IPS DF 6.9 (cell line): ENCODE results near the gene NADK.
"Not testable (repeated sequence)": the region's sequence is repeated elsewhere in the genome, so short reads cannot be mapped to it uniquely, and the experiment has no call there.

ENCODE experiments used
- DNase-seq: peaks from one replicate; pipeline ENCODE4 v3.0.0-alpha.2; 2013; ENCODE audit warnings: low read depth, low spot score
- H3K27ac ChIP-seq: one replicate; pipeline ENCODE4 v1.5.1; 2013; ENCODE audit warnings: low read length, control low read depth
- H3K27me3 ChIP-seq: 2 replicates; pipeline ENCODE4 v1.6.1; 2013; ENCODE audit warnings: mild to moderate bottlenecking, low read length; ENCODE audit not compliant: control insufficient read depth, insufficient read depth
- H3K36me3 ChIP-seq: 2 replicates; pipeline ENCODE4 v1.6.1; 2013; ENCODE audit warnings: low read length; ENCODE audit not compliant: control insufficient read depth, insufficient read depth
- H3K4me1 ChIP-seq: 2 replicates; pipeline ENCODE4 v1.6.1; 2013; ENCODE audit warnings: low read length; ENCODE audit not compliant: control insufficient read depth, insufficient read depth
- H3K4me3 ChIP-seq: 2 replicates; pipeline ENCODE4 v1.5.1; 2013; ENCODE audit warnings: mild to moderate bottlenecking, low read length
- H3K9me3 ChIP-seq: 2 replicates; pipeline ENCODE4 v1.6.1; 2013; ENCODE audit warnings: low read length, inconsistent platforms; ENCODE audit not compliant: control insufficient read depth, insufficient read depth
- WGBS: extraction: QIAGEN DNeasy Blood & Tissue Kit; methylation state at CpG from one replicate; pipeline ENCODE4 v1.1.7; 2013; ENCODE audit warnings: mixed read lengths, missing lambda C conversion rate; ENCODE audit not compliant: insufficient read length, insufficient coverage; 5-methylcytosine and 5-hydroxymethylcytosine counted together

NADK gene

DNA sequence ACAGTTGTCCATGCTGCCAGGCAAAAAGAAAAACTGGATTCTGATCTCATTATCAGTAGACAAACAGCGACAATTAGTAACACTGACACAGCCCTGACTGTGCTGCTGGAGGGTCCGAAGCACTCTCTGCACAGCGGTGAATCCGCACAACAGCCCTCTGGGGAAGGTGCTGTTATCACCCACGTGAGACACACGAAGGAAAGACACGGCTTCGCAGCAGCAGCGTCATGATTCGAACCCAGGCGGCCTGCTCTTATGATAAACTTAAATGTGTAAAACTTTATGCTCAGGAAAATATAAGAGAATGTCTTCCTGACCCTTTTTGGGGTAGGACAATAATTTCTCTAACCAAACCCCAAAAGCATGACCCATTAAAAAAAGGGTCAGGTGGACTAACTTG, 35.7 kb downstream of the NADK start:
- H3K9me3 ChIP-seq, H3K4me1 ChIP-seq, DNase-seq, H3K4me3 ChIP-seq, H3K27me3 ChIP-seq, H3K27ac ChIP-seq, H3K36me3 ChIP-seq: not testable (repeated sequence)
- WGBS = no CpG with 5 or more reads among the region's 11 CpGs

- H3K9me3 ChIP-seq, DNase-seq, H3K27ac ChIP-seq, H3K4me3 ChIP-seq, H3K27me3 ChIP-seq, H3K36me3 ChIP-seq, H3K4me1 ChIP-seq: not testable (repeated sequence)
- no CpG with 5 or more reads among the region's 12 CpGs for WGBS
These were observed 37.3 kb downstream of the NADK start for GRCh38 chr1:1741013-1741412.

DNA sequence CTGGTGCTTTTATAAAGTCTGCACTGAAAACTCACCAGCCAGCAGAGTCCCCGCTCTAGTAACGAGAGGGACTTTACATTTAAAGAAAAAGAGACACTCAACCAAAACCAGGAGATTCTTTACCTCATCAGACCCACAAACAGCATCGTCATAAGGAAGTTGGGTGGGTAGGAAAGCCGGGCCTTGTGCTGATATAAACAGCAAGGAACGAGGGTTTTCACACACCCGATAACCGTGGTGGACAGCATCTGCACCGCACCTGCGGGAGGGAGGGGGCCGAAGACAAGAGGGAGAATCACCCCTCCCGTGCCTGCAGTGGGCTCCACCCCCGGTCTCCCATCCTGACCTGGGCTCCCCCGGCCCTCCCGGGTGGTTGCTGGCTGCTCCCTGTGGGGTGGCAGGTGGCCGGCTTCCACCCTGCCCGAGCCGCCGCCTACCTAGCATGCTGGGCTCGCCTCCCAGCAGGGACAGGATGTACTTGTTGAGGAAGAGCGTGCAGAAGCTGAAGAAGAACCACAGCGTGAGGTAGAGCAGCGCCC, 39.4 kb downstream of the NADK start:
- H3K36me3 ChIP-seq, H3K4me1 ChIP-seq, H3K4me3 ChIP-seq, DNase-seq, H3K27ac ChIP-seq, H3K27me3 ChIP-seq, H3K9me3 ChIP-seq: not testable (repeated sequence)
- no CpG with 5 or more reads among the region's 22 CpGs for WGBS

DNA sequence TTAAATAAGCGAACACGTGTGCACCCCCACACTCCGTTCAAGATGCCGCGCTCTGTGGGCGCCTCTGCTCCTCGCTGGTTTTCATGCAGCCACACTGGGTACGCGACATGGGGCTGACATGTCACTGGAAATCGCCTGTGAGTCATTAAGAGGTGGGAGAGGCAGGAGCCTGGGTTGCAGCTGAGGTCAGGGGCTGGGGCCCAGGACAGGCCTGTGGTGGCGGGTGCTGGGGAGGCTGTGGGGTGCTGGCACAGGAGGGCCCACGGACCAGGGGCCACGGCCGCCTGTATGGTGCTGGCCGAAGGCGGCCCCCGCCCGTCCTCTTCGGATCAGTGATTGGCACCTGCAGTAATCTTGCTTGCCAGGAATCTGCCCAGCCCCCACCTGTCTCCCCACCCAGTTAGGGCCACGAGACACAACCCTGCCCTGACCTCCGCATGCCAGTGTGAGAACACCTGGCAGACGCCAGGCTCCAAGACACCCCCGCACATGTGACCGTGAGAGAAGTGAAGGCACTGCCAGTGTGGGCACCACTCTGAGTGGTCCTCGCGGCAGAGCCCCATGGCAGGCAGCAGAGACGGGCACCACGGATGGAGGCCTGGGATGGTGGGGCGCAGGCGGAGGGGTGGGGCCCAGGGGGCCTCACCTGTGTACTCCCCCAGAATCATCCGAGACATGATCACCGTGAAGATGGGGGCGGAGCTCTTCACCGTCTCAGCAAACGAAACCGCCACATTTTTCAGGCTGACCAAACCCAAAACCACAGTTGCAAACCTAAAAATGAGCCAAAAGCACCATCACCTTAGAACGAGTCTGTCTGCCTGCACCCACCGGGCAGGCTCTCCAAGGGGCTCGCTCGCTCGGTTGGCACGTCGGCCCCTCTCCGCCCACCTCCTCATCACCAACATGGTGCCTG, 40.3 kb downstream of the NADK start:
- not testable (repeated sequence) for H3K36me3 ChIP-seq, H3K27me3 ChIP-seq, H3K9me3 ChIP-seq, H3K4me1 ChIP-seq, H3K27ac ChIP-seq, DNase-seq, H3K4me3 ChIP-seq
- no CpG with 5 or more reads among the region's 44 CpGs for WGBS

- Histone ChIP-seq H3K9me3 (no peaks in the 10 kb centered on the region), H3K27ac (no peak overlapping the region), H3K36me3 (peaks cover 12% of the 10 kb centered on the region), H3K27me3 (no peaks in the 10 kb centered on the region), H3K4me3 (no peak overlapping the region), H3K4me1 (no peaks in the 10 kb centered on the region)
- WGBS = no CpG with 5 or more reads among the region's 17 CpGs
- DNase-seq = no peak
These were observed 45.9 kb downstream of the NADK start for GRCh38 chr1:1732381-1732780.

DNA sequence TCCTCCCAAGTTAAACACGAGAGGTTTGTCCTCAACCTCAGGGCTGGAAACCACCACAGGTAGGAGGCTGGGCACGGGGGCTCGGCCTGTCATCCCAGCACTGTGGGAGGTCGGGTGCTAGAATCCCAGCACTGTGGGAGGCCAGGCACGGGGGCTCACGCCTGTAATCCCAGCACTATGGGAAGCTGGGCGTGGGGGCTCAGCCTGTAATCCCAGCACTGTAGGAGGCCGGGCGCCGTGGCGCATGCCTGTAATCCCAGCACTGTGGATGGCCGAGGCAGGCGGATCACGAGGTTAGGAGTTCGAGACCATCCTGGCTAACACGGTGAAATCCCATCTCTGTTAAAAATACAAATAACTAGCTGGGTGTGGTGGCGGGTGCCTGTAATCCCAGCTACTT, 47.4 kb downstream of the NADK start:
- Histone ChIP-seq H3K9me3 (no peaks in the 10 kb centered on the region), H3K4me1 (no peaks in the 10 kb centered on the region), H3K27ac (no peak overlapping the region), H3K36me3 (peaks cover 12% of the 10 kb centered on the region), H3K4me3 (no peak overlapping the region), H3K27me3 (no peaks in the 10 kb centered on the region)
- whole genome bisulfite sequencing = no CpG with 5 or more reads among the region's 17 CpGs
- no peak for DNase-seq

- H3K27me3 ChIP-seq, H3K4me3 ChIP-seq: not testable (repeated sequence)
- no CpG with 5 or more reads among the region's 13 CpGs for WGBS
These were observed 48.0 kb downstream of the NADK start for GRCh38 chr1:1730230-1730629.

DNA sequence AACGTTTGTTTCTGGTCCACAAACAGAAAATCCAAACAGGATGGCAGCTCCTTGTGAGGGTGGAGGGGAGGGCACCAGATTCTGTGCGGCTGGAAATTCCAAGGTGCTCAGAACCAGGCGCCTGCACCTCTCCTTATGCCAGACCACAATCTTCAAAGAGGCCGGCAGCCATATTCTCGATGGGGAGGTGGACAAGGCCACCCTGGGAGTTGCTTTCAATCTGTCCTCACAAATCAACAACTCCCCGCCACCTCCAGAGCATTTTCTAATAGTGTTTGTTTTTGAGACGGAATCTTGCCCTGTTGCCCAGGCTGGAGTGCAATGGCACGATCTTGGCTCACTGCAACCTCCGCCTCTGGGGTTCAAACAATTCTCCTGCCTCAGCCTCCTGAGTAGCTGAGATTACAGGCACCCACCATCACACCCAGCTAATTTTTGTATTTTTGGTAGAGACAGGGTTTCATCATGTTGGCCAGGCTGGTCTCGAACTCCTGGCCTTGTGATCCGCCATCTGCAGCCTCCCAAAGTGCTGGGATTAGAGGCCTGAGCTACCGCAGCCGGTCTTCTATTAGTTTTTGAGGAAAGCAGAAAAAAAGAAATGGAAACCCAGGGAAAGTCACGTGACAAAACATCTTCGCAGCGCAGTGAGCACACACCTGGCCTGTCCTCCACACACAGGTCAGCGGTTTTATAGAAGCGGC, 49.0 kb downstream of the NADK start:
- no CpG with 5 or more reads among the region's 18 CpGs for WGBS
- not testable (repeated sequence) for H3K27ac ChIP-seq, DNase-seq, H3K9me3 ChIP-seq, H3K4me3 ChIP-seq, H3K4me1 ChIP-seq, H3K27me3 ChIP-seq
- peaks cover 12% of the 10 kb centered on the region for H3K36me3 ChIP-seq

More at GRCh38 chr1:1730230-1730629, 48.0 kb downstream of the NADK start:
- not testable (repeated sequence) for H3K4me1 ChIP-seq, DNase-seq, H3K27ac ChIP-seq, H3K9me3 ChIP-seq
- peaks cover 12% of the 10 kb centered on the region for H3K36me3 ChIP-seq

DNA sequence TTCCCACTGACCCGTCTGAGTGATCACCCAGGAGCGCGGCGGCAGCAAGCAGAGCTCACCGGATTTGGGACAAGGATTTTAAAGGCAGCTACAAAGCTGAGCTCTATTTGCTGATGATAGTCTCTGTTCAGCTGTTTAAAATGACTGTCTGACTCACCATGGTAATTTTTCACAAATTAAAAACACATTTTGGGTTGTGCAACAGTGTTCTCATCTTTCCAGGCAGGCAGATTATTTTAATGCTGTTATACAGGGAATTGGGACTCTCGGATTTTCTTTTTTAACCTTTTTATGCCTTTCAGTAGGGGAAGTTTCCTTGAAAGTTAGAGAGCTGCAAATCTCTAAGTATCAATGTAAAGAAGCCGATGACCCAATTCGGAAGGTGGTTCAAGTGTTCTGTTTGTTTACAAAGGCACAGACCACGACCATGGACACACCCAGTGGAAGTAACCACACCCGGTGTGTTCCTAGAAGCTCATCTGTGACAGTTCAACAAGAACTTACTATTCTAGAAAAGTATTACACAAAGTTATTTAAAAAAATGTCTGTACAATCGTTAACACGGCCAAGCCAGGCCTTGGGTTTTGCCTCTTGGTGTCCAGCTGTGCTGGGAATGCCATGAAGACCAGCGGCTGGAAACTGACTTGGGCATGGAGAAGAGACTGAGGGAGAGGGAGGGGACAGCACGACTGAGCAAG, 49.8 kb downstream of the NADK start:
- H3K36me3 ChIP-seq = peaks cover 12% of the 10 kb centered on the region
- not testable (repeated sequence) for DNase-seq, H3K27ac ChIP-seq, H3K9me3 ChIP-seq, H3K4me1 ChIP-seq, H3K4me3 ChIP-seq, H3K27me3 ChIP-seq
- no CpG with 5 or more reads among the region's 14 CpGs for WGBS

DNA sequence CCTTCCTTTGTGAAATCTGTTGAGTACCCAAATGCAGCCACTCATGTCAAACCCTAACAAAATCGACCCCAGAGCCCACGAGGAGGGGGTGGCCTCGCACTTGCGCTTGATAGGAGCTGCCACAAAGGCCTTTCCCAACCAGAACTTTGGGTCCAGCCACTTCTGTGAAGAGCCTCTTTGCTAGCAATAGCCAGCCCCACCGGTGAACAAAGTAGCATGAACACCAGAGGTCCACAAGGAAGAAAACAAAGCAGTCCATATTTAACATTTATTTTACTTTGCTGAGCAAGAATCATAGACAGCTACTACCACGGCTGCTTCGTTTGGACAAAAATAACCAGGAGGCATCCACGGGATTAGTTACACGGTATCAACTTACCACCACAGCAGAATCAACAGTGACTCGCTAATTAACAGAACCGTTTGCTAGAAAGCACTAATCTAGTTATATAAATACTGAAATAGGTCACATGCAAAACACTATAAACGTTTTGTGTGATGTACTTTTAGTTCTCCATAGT, 51.1 kb downstream of the NADK start:
- H3K36me3 ChIP-seq, H3K9me3 ChIP-seq, DNase-seq, H3K27me3 ChIP-seq, H3K27ac ChIP-seq, H3K4me3 ChIP-seq, H3K4me1 ChIP-seq: not testable (repeated sequence)
- no CpG with 5 or more reads among the region's 12 CpGs for whole genome bisulfite sequencing
